Fibroblast of skin of left quadriceps (primary cell): ENCODE measurements around the gene LAMTOR4.

Experiments used
- DNase-seq, 2 experiments: peaks; one replicate each; pipeline ENCODE4 v3.0.0-alpha.2; 2013; ENCODE audit warnings: low read depth in 2 of 2

Gene LAMTOR4

DNA sequence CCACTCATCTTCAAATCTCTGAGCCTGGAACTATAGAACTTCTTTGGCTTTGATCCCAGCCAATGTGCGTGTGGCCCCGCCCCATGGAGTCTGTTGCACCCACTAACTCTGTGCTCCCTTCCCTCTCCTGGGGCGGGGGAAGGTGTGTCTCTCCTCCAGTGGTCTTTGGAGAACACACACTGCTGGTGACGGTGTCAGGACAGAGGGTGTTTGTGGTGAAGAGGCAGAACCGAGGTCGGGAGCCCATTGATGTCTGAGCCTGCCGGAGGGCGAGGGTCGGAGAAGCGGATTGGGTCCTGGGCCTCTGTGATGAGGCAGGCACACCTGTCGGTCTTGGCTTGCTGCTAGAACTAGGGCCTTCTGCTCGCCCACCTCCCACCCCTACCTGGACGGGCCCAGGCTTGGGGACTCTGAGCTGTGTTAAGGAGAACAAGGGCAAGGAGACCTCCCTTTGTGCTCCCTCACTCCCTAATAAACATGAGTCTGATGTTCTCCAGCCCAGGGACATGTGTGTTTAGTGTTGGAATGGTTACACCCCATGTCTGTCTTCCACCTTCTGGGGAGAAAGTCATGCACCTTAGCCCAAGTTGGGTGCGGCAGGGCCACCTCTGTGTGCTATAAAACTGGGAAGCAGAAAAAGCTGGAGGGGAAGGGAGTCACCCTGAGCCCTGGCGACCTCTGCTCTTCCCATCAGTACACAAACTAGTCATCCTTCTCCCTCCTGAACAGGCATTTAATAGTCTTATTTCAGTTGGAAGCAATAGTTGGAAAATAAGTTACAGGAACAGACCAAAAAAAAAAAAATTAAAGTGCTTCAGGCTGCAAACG is 5.2 kb downstream of the LAMTOR4 start:
- no peak for DNase-seq

- no peak for DNase-seq
These were observed 6.2 kb downstream of the LAMTOR4 start for GRCh38 chr7:100154651-100155491.

DNA sequence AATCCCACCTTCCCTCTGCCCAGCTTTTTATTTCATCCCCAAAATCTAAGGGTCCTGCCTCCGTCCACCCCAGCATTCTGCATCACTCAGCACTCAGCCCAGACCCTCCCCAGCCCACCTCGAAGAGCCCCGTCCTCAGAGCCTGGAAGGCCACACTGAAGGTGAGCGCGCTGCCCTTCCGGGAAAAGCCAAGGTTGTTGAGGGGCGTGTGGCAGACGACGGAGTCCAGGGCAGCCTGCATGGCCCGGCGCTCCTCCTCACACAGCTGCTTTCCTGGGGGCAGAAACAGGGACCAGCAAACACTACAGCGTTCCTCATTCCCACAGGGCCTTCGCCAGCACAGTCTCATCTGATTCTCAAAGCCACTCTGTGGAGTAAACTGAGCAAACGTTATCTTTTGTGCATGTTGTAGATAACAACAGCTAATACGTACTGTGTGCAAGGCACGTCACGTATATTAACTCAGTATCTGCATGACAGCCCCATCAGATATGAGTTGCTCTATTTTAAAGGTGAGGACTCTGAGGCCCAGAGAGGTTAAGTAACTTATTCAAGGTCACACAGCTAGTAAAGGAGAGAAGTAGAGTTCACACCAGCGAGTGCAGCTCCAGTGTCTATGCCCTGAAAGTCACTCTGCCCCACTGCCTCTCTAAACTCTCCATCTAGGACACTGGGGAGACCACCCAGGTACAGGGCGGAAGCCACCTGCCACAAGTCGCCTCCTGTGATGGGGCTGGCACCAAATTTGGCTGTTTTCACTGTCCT is 7.0 kb downstream of the LAMTOR4 start:
- DNase-seq, result no peak

- DNase-seq, result no peak
These were observed 7.8 kb downstream of the LAMTOR4 start for GRCh38 chr7:100156331-100157068.

DNA sequence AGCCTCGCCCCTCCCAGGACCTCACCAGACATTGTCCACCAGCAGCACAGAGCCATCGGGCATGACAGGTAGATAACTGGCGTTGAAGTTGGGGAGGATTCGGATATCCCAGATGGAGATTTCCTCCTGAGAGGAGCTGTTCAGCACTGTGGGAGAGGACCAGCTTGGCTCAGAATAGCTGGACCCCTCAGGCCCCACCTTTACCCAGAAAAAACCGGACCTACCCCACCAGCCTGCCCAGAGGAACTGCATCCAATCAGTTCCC is 8.3 kb downstream of the LAMTOR4 start:
- DNase-seq, result no peak

DNA sequence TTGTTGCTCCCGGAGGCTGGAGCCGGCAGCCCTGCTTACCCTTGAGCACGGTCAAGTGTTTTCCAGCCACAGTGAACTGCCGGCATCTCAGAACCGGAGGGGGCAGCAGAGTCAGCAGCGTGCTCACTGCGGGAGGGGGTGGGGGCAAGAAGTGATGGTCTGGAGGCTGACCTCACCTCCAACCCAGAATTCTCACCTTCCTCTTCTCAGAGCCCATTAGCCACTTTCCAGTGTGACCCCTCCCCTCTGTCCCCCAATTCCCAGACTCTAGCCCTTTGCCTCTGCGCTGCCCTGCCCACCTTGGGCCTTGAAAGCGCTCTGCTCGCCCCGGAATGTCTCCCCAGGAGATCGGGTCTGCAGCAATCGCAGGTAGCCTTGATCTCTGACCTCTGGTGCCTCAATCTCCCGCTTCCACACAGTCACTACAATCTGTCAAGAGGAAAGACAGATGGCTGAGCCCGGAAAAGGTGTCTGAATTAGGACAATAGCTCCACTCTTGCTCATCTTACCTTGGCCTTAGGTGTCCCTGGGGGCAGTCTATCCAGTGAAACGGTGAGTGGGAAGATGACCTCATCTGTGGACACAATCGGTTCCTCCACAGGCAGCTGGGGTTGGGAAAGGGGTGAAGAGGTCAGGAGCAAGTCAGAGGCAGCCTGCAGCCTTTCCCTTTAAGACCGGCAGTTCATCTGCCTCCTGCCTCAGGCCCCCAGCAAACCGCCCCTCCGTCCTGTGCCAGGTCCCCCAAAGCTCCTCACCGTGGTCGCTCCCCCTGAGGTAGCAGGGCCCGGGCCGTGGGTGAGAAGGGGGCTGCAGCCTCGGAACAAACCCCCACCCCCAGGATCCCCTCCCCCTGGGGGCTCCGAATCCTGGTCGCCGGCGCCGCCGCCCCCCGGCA is 8.9 kb downstream of the LAMTOR4 start:
- DNase-seq, result no peak

- peak; percentile 49 to 57 for DNase-seq
These were observed 9.7 kb downstream of the LAMTOR4 start, which contains the start of gene TRAPPC14 for GRCh38 chr7:100158229-100159098. Gene TRAPPC14, minus strand, starts transcription at chr7:100158723. Its CDS starts 224 bp downstream, at chr7:100158499.

- no peak for DNase-seq
These were observed 10.4 kb downstream of the LAMTOR4 start for GRCh38 chr7:100159099-100159623.

DNA sequence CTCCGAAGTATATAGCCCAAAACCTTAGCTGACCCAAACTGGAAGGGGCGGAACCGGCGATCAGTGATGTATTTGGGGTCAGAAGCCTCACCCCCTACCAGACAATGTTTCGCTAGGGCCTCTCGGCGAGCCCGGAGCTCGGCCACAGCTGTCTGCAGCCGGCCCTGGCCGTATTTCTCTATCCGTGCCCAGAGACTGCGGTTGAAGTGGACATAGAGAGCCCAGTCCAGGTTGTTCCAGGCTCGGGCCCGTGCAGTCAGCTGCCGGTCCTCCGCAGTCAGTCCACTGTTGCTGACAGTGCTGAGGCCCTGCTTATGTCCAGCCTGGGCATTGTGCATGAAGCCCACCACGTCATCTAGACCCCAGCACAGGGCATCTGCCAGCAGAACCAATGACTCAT is 11.3 kb downstream of the LAMTOR4 start:
- no peak for DNase-seq

DNA sequence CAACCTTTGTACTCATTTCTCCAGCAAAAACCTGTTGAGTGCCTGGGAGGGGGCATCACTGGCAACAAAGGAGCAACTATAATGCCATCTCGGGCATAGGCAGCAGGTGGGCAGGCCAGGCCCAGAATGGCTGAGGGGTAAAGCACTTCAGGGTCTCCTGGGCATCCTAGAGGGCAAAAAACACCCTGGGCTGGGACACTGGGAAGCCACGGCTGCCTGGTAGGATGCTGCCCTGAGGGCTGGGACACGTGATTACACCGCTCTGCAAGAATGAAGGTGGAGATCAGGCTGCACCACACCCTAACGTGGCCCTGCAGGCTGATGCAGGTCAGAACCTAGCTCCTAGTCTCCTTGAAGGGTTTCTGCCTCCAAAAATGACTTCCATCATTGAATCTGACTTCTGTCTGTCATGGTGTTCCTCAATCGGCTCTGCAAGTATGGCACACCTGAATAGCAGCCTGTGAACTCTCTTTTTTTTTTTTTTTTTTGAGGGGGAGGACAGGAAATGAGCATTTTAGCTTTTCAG is 14.4 kb downstream of the LAMTOR4 start:
- no peak for DNase-seq

DNA sequence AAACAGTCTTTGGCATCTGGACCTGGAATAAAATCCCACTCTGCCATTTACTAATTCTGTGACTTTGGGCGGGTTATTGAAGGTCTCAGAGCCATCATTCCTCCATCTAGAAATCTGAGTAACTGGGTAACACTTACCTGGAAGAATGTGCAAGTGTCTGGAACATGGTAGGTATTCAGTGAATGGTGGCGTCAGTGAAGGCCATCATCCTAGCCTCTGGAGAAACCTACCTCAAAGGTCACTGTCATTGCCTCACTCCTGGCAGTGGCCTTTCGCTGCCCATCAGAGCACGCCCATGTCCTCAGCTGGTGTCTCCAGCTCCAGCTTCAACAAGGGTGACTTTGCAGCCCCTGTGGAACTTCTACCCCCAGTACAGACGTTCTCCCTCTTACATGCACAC is 15.2 kb downstream of the LAMTOR4 start:
- no peak for DNase-seq

DNA sequence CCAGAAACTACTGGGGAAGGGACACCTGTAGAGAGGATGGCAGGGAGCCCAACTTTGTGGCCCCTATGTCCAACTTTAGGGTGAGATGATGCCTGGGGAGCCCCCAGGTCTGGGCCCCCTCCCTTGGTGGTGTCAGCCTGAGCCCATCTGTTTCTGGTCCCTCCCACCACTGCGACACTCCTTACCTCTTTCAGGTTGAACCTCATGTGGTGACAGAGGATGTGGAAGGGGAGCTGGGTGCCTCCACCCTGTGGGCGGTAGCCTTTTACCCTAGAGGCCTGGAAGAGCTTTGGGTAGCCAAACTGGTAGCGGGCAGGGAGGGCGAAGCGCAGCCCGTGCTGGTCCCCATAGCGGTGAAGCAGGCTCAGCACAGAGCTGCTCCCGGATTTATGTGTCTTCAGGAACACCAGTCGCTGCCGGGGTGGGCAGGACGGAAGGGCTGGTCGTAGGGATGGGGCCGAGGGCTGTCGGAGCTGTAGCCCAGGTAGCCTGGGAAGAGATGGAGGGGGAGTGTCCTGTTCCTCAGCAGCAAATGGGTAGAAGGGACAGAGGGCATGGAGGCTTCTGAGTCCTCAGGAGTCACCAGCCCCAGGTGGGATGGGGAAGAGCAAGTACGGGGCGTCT is 17.7 kb downstream of the LAMTOR4 start:
- no peak for DNase-seq

- DNase-seq, result no peak
These were observed 18.5 kb downstream of the LAMTOR4 start for GRCh38 chr7:100166970-100167911.

- DNase-seq, result no peak
These were observed 19.2 kb downstream of the LAMTOR4 start for GRCh38 chr7:100167912-100168323.

DNA sequence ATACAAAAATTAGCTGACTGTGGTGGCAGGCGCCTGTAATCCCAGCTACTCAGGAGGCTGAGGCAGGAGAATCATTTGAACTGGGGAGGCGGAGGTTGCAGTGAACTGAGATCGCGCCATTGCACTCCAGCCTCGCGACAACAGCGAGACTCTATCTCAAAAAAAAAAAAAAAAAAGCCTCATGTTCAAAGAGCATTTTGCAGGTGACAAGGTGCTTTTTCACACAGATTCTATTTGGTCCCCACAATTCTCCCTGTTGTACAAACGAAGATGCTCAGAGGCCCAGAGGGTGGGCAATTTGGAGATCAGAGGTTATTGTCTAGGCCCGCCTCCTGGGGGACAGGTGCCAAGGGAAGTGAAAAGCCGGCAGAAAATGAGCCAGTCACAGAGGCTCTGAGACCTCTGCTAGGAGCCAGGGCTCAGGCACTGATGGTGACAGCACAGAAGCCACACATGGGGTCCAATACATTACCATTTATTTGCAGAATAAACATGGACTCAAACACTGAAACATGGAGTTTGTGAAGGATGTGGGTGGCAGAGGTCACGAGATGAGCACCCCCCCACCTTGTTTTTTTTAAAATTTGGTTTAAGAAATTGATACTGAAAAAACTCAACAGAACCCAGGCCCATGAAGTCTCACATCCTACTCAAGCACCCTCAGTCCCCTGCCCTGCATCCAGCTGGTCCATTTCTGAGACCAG is 20.6 kb downstream of the LAMTOR4 start:
- no peak for DNase-seq

GRCh38 chr7:100170101-100170897 is 21.6 kb downstream of the LAMTOR4 start:
- no peak for DNase-seq
